HG02884 (cell line): ENCODE data around the gene MET.

Experiments
- ATAC-seq: cut with Tn5 transposase; IDR thresholded peaks from one replicate; pipeline ENCODE4 v1.9.1; 2021; ENCODE audit warnings: mild to moderate bottlenecking, moderate library complexity; ENCODE audit not compliant: unreplicated experiment

The MET gene

DNA sequence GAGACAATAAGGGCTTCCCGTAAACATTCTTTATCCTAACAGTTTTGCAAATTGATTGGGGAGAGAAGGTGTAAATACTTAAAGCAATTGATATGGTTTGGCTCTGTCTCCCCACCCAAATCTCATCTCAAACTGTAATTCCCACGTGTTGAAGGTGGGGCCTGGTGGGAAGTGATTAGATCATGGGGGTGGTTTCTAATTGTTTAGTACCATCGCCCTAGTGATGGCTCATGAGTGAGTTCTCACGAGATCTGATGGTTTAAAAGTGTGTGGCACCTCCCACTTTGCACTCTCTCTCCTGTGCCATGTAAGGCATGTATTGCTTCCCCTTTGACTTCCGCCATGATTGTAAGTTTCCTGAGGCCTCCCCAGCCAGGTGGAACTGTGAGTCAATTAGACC is 168.3 kb downstream of the MET start:
- no peak for ATAC-seq

DNA sequence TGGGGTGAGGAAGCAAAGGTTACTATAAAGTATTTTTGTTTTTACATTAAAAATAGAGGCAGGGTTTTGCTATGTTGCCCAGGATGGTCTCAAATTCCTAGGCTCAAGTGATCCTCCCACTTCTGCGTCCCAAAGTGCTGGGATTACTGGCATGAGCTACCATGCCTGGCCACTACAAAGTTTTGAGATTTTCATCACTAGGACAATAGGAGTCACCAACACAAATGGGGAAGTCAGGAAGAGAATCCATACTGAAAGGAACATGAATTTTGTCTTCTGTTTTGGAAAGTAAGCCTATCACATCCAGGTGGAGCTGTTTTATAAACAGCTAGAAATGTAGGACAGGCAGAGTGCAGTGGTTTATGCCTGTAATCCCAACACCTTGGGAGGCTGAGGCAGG is 170.4 kb downstream of the MET start:
- no peak for ATAC-seq

DNA sequence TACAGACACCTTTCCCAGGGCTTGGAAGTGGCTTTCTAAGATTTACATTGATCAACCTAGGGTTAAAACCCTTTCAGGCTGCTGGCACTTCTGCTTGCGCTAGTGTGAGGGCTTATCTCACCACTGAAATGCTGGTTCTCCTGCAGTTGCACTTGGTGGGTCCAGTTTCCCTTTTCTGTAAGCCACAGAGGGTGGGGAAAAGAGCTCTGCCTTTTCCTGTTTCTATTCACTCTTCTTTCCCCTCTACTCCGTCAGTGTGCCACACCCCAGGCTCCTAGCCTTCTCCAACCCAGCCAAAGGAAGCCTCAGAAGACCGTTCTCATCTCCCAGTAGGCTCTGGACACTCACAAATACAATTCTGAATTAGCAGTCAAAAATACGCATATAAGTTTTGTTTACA is 171.4 kb downstream of the MET start:
- no peak for ATAC-seq
